ENCODE measurements around the gene COPS8. TPM values are rescaled to one million over a fixed set of nuclear protein-coding genes. Genes with fewer than 3 reads are reported as not detected.
A peak's percentile ranks its signal among the peaks of the same experiment; 100 is the strongest.

The COPS8 gene
- total and polyA plus RNA-seq, 2 donors (not counting 1 experiment from before 2014, with no cell fraction given) = 82.1 to 97.3 TPM

DNA sequence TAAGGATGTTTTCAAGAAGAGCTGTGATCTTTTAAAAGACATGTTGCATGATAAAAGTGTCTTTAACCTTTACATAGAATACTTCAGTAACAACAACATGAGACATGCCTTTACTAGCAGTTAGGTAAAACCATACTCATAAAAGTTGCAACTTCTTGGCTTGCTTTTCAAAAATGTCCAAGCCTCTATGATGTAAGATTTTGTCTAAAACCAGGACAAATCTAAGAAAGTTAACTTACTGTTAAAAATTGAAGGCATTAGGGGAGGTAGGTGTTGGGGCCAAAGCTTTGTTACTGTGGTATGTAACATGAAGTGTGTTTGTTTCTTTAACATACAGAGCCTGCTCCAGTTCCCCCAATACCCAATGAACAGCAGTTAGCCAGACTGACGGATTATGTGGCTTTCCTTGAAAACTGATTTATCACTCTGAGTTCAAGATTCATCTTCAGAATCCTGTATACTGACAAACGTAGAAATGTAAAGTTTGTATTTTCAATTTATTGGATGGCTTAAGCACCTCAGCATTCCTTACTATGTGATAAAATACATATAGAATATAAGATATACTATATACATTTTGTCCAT is 11.7 kb downstream of the COPS8 start:
- peak overlapping the region; percentile 45 for H3K27ac ChIP-seq (ENCODE audit: insufficient read depth, low read length)
- no peak overlapping the region for H3K4me3 ChIP-seq (replicated peaks in 1 of 4; ENCODE audit: control extremely low read depth in 1 of 4, insufficient read depth in 1 of 4, low read depth in 3 of 4, low read length in 4 of 4)
- H3K4me1 ChIP-seq (ENCODE audit: control insufficient read depth, extremely low read depth, insufficient read depth, low read length) = peaks cover 16% of the 10 kb centered on the region
- H4K20me1 ChIP-seq (ENCODE audit: control insufficient read depth, extremely low read depth, insufficient read depth, low read length) = no peaks in the 10 kb centered on the region
- H3K36me3 ChIP-seq (ENCODE audit: control insufficient read depth, insufficient read depth, low read length) = peaks cover 9% of the 10 kb centered on the region
- DNase-seq (ENCODE audit: low read depth in 2 of 2) = no peak
- TF ChIP-seq, protein P1, sequence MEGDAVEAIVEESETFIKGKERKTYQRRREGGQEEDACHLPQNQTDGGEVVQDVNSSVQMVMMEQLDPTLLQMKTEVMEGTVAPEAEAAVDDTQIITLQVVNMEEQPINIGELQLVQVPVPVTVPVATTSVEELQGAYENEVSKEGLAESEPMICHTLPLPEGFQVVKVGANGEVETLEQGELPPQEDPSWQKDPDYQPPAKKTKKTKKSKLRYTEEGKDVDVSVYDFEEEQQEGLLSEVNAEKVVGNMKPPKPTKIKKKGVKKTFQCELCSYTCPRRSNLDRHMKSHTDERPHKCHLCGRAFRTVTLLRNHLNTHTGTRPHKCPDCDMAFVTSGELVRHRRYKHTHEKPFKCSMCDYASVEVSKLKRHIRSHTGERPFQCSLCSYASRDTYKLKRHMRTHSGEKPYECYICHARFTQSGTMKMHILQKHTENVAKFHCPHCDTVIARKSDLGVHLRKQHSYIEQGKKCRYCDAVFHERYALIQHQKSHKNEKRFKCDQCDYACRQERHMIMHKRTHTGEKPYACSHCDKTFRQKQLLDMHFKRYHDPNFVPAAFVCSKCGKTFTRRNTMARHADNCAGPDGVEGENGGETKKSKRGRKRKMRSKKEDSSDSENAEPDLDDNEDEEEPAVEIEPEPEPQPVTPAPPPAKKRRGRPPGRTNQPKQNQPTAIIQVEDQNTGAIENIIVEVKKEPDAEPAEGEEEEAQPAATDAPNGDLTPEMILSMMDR (conservative IDR thresholded peaks at IDR 0.05 in 1 of 2, IDR thresholded peaks at IDR 0.05 in 1 of 2; ENCODE audit: low read depth in 1 of 2, low read length in 2 of 2) = no peak
- no peak for TF ChIP-seq EZH2 (IDR thresholded peaks at IDR 0.05; ENCODE audit: low read length, missing control alignments)
- no peak overlapping the region for H3K9ac ChIP-seq (ENCODE audit: insufficient read depth, low read length)
- H3K79me2 ChIP-seq (ENCODE audit: control insufficient read depth, insufficient read depth, low read length) = peaks cover 13% of the 10 kb centered on the region
- no peaks in the 10 kb centered on the region for H3K9me3 ChIP-seq (ENCODE audit: control insufficient read depth, insufficient read depth, low read depth, low read length)
- peak overlapping the region; percentile 29 for H3K4me2 ChIP-seq (ENCODE audit: extremely low read depth, insufficient read depth, low read length)
- H2AFZ ChIP-seq (ENCODE audit: low read length) = no peak overlapping the region
- no peaks in the 10 kb centered on the region for H3K27me3 ChIP-seq (ENCODE audit: control insufficient read depth, insufficient read depth, low read length)

- peak; percentile 88 to 96 for DNase-seq (ENCODE audit: low read depth in 2 of 2)
- Histone ChIP-seq H3K4me1 (ENCODE audit: control insufficient read depth, extremely low read depth, insufficient read depth, low read length) (peaks cover 9% of the 10 kb centered on the region), H3K4me2 (ENCODE audit: extremely low read depth, insufficient read depth, low read length) (no peak overlapping the region), H3K9me3 (ENCODE audit: control insufficient read depth, insufficient read depth, low read depth, low read length) (no peaks in the 10 kb centered on the region), H3K79me2 (ENCODE audit: control insufficient read depth, insufficient read depth, low read length) (peaks cover 11% of the 10 kb centered on the region), H3K27me3 (ENCODE audit: control insufficient read depth, insufficient read depth, low read length) (no peaks in the 10 kb centered on the region), H3K36me3 (ENCODE audit: control insufficient read depth, insufficient read depth, low read length) (peaks cover 9% of the 10 kb centered on the region), H3K9ac (ENCODE audit: insufficient read depth, low read length) (no peak overlapping the region), H3K4me3 (replicated peaks in 1 of 4; ENCODE audit: control extremely low read depth in 1 of 4, insufficient read depth in 1 of 4, low read depth in 3 of 4, low read length in 4 of 4) (no peak overlapping the region), H2AFZ (ENCODE audit: low read length) (no peak overlapping the region), H3K27ac (ENCODE audit: insufficient read depth, low read length) (no peak overlapping the region), H4K20me1 (ENCODE audit: control insufficient read depth, extremely low read depth, insufficient read depth, low read length) (no peaks in the 10 kb centered on the region)
- TF ChIP-seq EZH2 (IDR thresholded peaks at IDR 0.05; ENCODE audit: low read length, missing control alignments) = no peak
- TF ChIP-seq, protein P1 (conservative IDR thresholded peaks at IDR 0.05 in 1 of 2, IDR thresholded peaks at IDR 0.05 in 1 of 2; ENCODE audit: low read depth in 1 of 2, low read length in 2 of 2) = no peak
Observed at GRCh38 chr2:237097911-237098702, 12.4 kb downstream of the COPS8 start.

GRCh38 chr2:237099804-237100203 is 14.1 kb downstream of the COPS8 start:
- no peaks in the 10 kb centered on the region for H4K20me1 ChIP-seq (ENCODE audit: control insufficient read depth, extremely low read depth, insufficient read depth, low read length)
- peaks cover 6% of the 10 kb centered on the region for H3K4me1 ChIP-seq (ENCODE audit: control insufficient read depth, extremely low read depth, insufficient read depth, low read length)
- no peak overlapping the region for H3K27ac ChIP-seq (ENCODE audit: insufficient read depth, low read length)
- H3K27me3 ChIP-seq (ENCODE audit: control insufficient read depth, insufficient read depth, low read length) = no peaks in the 10 kb centered on the region
- H3K4me2 ChIP-seq (ENCODE audit: extremely low read depth, insufficient read depth, low read length) = no peak overlapping the region
- no peak for TF ChIP-seq EZH2 (IDR thresholded peaks at IDR 0.05; ENCODE audit: low read length, missing control alignments)
- TF ChIP-seq, protein P1 (conservative IDR thresholded peaks at IDR 0.05 in 1 of 2, IDR thresholded peaks at IDR 0.05 in 1 of 2; ENCODE audit: low read depth in 1 of 2, low read length in 2 of 2) = no peak
- peaks cover 1% of the 10 kb centered on the region for H3K79me2 ChIP-seq (ENCODE audit: control insufficient read depth, insufficient read depth, low read length)
- H3K9ac ChIP-seq (ENCODE audit: insufficient read depth, low read length) = no peak overlapping the region
- no peak overlapping the region for H2AFZ ChIP-seq (ENCODE audit: low read length)
- H3K36me3 ChIP-seq (ENCODE audit: control insufficient read depth, insufficient read depth, low read length) = peaks cover 6% of the 10 kb centered on the region
- no peak for DNase-seq (ENCODE audit: low read depth in 2 of 2)
- no peaks in the 10 kb centered on the region for H3K9me3 ChIP-seq (ENCODE audit: control insufficient read depth, insufficient read depth, low read depth, low read length)
- H3K4me3 ChIP-seq (replicated peaks in 1 of 4; ENCODE audit: control extremely low read depth in 1 of 4, insufficient read depth in 1 of 4, low read depth in 3 of 4, low read length in 4 of 4) = no peak overlapping the region
